ENCODE measurements around the gene MAP3K3. TPM values are rescaled to one million over a fixed set of nuclear protein-coding genes. Genes with fewer than 3 reads are reported as not detected.

MAP3K3 gene
- polyA plus RNA-seq, 1 donor from 2014 or later, result 16.6 TPM

- H4K20me1 ChIP-seq (ENCODE audit: insufficient read depth), result no peaks in the 10 kb centered on the region
- peaks cover 42% of the 10 kb centered on the region for H3K79me2 ChIP-seq (replicated peaks; ENCODE audit: insufficient read depth, low read length)
- H3K27ac ChIP-seq (ENCODE audit: low read length), result peak overlapping the region; percentile 62
- peak overlapping the region; percentile 81 for H3K4me3 ChIP-seq (ENCODE audit: low read length)
- H3F3A ChIP-seq (ENCODE audit: insufficient read depth, low read length, poor library complexity, severe bottlenecking), result peaks cover 6% of the 10 kb centered on the region
- H3K9me2 ChIP-seq (ENCODE audit: insufficient read depth, low read length), result no peaks in the 10 kb centered on the region
- no peak overlapping the region for H2AFZ ChIP-seq (ENCODE audit: low read depth, low read length)
- TF ChIP-seq MXI1 (conservative IDR thresholded peaks at IDR 0.05; ENCODE audit: poor library complexity, severe bottlenecking), result peak; percentile 66
- peak; percentile 50 for TF ChIP-seq REST (IDR thresholded peaks at IDR 0.05; ENCODE audit: borderline replicate concordance)
- TF ChIP-seq EP300 (conservative IDR thresholded peaks at IDR 0.05; ENCODE audit: poor library complexity, severe bottlenecking), result no peak
- no peak for TF ChIP-seq EZH2 (IDR thresholded peaks at IDR 0.05; ENCODE audit: borderline replicate concordance, insufficient read depth, low read length, poor library complexity, severe bottlenecking)
- peak; percentile 50 for TF ChIP-seq POLR2AphosphoS5 (IDR thresholded peaks at IDR 0.05)
- H3K27me3 ChIP-seq (ENCODE audit: insufficient read depth, low read depth, low read length), result no peaks in the 10 kb centered on the region
- H3K9me3 ChIP-seq (ENCODE audit: low read length), result no peaks in the 10 kb centered on the region
- peak overlapping the region; percentile 66 for H3K4me2 ChIP-seq (ENCODE audit: low read length)
- peak overlapping the region; percentile 75 for H3K9ac ChIP-seq (ENCODE audit: low read length)
- H3K36me3 ChIP-seq (ENCODE audit: insufficient read depth, low read length), result no peaks in the 10 kb centered on the region
Measured at GRCh38 chr17:63622574-63623390, 565 bp downstream of the MAP3K3 start.

GRCh38 chr17:63623786-63624530, 1.7 kb downstream of the MAP3K3 start:
- Histone ChIP-seq H3K36me3 (ENCODE audit: insufficient read depth, low read length) (no peaks in the 10 kb centered on the region), H3K9me3 (ENCODE audit: low read length) (no peaks in the 10 kb centered on the region), H2AFZ (ENCODE audit: low read depth, low read length) (no peak overlapping the region), H3K4me3 (ENCODE audit: low read length) (peak overlapping the region; percentile 81), H3K9ac (ENCODE audit: low read length) (peak overlapping the region; percentile 75), H3K79me2 (replicated peaks; ENCODE audit: insufficient read depth, low read length) (peaks cover 46% of the 10 kb centered on the region), H3K27ac (ENCODE audit: low read length) (no peak overlapping the region), H3K4me2 (ENCODE audit: low read length) (peak overlapping the region; percentile 66), H3F3A (ENCODE audit: insufficient read depth, low read length, poor library complexity, severe bottlenecking) (peaks cover 6% of the 10 kb centered on the region), H3K27me3 (ENCODE audit: insufficient read depth, low read depth, low read length) (no peaks in the 10 kb centered on the region), H4K20me1 (ENCODE audit: insufficient read depth) (no peaks in the 10 kb centered on the region), H3K9me2 (ENCODE audit: insufficient read depth, low read length) (no peaks in the 10 kb centered on the region)
- no peak for TF ChIP-seq SMC3 (conservative IDR thresholded peaks at IDR 0.05; ENCODE audit: poor library complexity)
- TF ChIP-seq CTCF (IDR thresholded peaks at IDR 0.05; ENCODE audit: poor library complexity, severe bottlenecking), result no peak
- TF ChIP-seq RAD21 (conservative IDR thresholded peaks at IDR 0.05), result no peak
- no peak for TF ChIP-seq EP300 (conservative IDR thresholded peaks at IDR 0.05; ENCODE audit: poor library complexity, severe bottlenecking)
- no peak for TF ChIP-seq POLR2AphosphoS5 (IDR thresholded peaks at IDR 0.05)
